ENCODE measurements around the gene PDE4B.

Gene PDE4B

DNA sequence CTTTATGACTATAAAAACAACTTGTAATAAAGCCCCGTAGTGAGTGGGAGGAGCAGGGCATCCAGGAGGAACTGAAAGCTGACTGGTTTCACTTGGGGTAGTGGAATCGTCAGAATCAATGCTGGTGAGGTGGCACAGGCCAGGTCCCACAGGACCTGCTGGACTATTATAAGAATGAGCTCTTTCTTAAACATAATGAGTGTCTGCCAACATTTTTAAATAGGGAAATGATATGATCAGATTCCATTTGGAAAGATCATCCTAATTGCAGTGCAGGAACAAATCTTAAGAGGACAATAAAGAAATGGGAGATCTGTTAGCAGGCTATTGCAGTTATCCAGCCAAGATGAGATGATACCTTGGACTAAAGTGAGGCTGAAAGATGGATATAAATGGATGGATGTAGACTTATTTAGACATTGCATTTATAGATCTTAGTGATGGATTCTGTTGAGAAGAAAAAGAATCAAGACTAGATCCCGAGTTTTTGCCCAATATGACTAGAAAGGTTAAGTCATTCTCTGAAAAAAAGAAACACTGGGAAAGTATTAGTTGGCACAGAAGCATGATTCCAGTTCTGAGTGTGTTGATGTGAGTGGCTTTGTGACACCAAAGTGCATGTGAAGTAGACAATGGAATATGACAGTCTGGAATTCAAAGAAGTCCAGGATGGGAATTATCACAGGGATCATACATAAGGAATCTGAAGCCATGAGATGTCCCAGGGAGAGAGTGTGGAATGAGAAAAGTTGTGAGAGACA, 587.9 kb downstream of the PDE4B start:
- TF ChIP-seq, protein P1, sequence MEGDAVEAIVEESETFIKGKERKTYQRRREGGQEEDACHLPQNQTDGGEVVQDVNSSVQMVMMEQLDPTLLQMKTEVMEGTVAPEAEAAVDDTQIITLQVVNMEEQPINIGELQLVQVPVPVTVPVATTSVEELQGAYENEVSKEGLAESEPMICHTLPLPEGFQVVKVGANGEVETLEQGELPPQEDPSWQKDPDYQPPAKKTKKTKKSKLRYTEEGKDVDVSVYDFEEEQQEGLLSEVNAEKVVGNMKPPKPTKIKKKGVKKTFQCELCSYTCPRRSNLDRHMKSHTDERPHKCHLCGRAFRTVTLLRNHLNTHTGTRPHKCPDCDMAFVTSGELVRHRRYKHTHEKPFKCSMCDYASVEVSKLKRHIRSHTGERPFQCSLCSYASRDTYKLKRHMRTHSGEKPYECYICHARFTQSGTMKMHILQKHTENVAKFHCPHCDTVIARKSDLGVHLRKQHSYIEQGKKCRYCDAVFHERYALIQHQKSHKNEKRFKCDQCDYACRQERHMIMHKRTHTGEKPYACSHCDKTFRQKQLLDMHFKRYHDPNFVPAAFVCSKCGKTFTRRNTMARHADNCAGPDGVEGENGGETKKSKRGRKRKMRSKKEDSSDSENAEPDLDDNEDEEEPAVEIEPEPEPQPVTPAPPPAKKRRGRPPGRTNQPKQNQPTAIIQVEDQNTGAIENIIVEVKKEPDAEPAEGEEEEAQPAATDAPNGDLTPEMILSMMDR (conservative IDR thresholded peaks at IDR 0.05; ENCODE audit: low read length), result no peak
- no peak overlapping the region for H3K4me3 ChIP-seq (ENCODE audit: low read length)
- no peak for DNase-seq (ENCODE audit: low read depth)

DNA sequence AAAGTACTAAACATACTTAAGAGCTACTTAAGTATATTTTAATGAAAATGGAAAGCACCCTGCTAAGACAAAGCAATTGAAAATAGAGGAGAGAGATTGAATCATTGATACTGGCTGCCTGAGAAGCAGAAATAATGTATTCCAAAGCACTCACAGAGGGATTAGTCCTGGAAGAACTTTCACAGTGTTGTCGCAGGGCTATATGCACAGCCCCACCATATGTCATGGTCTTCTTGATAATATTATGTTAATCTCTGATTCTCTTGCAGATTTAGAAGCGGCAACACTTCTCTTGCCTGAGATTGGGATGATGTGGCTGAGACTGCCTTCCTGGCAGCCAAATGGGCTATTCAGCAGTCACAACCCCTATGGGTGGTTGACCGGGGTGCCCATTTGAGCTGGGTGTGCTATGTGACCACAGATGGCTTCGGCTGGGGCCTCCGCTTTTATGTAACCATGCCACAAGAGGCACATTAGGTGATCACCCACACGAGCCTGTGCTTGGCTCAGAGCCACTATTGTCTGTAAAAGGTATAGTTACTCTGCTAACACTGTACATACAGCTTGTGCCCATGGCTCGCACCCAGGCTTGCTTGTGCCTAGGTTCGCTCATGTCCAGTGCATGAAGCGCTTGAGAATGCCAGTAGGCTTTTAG, 589.1 kb downstream of the PDE4B start:
- DNase-seq (ENCODE audit: low read depth), result no peak
- TF ChIP-seq, protein P1 (conservative IDR thresholded peaks at IDR 0.05; ENCODE audit: low read length), result no peak
- H3K4me3 ChIP-seq (ENCODE audit: low read length), result no peak overlapping the region

DNA sequence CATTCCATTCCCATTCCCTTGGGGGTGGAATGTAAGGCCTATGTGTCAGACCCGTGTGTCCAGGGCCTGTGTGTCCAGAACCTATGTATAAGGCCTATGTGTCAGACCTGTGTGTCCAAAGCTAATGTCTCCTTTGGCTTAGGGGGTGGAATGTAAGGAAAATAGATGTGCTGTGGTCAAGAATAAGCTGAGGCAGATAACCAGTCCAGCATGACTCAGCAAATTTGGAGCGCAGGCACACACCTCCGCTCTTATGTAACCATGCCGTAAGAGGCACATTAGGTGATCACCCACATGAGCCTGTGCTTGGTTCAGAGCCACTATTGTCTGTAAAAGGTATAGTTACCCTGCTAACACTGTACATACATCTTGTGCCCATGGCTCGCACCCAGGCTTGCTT, 590.5 kb downstream of the PDE4B start:
- H3K4me3 ChIP-seq (ENCODE audit: low read length), result no peak overlapping the region
- DNase-seq (ENCODE audit: low read depth), result no peak
- TF ChIP-seq, protein P1 (conservative IDR thresholded peaks at IDR 0.05; ENCODE audit: low read length), result no peak

DNA sequence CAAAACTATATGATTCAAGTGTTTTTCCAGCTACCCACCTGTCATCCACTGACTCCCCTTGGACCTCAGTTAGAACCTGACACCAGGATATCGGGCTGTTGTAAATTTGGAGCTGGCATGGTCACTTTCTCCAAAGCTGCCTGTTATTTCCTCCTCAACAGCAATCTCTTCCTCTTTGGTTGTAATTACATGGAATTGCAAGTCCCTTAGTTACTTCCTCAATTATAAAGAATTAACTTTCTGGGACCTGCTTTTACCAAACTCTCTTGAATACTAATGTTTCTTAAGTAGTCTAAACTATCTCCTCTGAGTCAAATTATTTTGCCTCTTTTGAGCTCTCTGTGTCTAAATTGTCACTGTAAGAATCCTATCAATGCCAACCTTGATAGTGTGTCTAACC, 590.9 kb downstream of the PDE4B start:
- TF ChIP-seq, protein P1 (conservative IDR thresholded peaks at IDR 0.05; ENCODE audit: low read length), result no peak
- no peak for DNase-seq (ENCODE audit: low read depth)
- H3K4me3 ChIP-seq (ENCODE audit: low read length), result no peak overlapping the region

DNA sequence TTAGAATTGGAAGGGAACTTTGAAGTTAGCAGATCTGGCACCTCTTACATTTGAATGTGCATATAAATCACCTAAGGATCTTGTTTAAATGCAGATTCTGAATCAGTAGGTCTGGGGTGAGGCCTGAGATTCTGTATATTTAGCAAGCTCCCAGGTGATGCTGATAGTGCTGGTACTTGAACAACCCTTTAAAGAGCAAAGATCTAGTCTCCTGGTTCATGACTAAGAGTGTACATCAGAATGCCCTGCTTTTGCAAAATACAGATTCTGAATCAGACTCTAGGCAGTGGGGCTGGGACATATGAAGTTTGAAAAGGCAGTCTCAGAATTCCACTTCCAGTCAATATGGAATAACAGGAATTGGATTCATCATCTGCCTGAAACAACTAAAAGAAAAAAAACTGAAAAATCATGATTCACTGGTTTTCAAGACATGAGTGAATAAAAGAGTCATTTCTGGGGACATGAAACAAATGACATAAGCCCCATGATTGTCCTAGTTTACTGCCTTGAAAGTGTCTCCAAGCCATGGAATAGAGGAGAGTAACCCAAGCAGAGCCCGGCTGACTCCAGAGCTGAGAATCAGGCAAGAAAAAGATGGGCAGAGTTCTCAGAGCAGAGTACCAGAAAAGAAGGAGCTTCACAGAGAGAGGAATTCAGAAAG, 591.7 kb downstream of the PDE4B start:
- no peak for DNase-seq (ENCODE audit: low read depth)
- no peak overlapping the region for H3K4me3 ChIP-seq (ENCODE audit: low read length)
- TF ChIP-seq, protein P1 (conservative IDR thresholded peaks at IDR 0.05; ENCODE audit: low read length), result no peak

DNA sequence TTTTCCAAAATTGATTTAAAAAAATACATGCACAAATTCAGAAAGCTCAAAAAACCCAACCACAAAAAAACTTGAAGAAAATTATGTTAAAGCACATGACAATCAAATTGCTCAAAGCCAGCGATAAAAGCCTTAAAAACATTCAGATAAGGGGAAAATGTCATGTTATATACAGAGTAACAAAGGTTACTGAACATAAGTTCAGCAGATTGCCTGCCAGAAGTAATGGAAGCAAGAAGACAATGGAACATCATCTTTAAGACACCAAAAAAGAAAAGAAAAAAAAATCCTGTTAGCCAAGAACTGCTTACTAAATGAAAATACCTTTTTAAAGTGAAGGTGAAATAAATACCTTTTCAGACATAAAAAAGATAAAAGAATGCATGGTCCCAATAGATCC, 594.0 kb downstream of the PDE4B start:
- no peak overlapping the region for H3K4me3 ChIP-seq (ENCODE audit: low read length)
- DNase-seq (ENCODE audit: low read depth), result no peak
- TF ChIP-seq, protein P1 (conservative IDR thresholded peaks at IDR 0.05; ENCODE audit: low read length), result no peak
